Testis (tissue), 3 donors: ENCODE measurements around the gene UFSP2. TPM values are rescaled to one million over a fixed set of nuclear protein-coding genes. Genes with fewer than 3 reads are reported as not detected.
A peak's percentile ranks its signal among the peaks of the same experiment; 100 is the strongest.

Source experiments
- DNase-seq: peaks from one replicate; pipeline ENCODE4 v3.0.0-alpha.2; 2019
- H3K27ac ChIP-seq, 2 donors: fragments of 200-600 bp; sonication (generic); one replicate each; pipeline ENCODE4 v1.5.1; 2019
- H3K27me3 ChIP-seq: fragments of 200-600 bp; sonication (generic); one replicate; pipeline ENCODE4 v1.5.1; 2019
- H3K36me3 ChIP-seq: fragments of 200-600 bp; sonication (generic); one replicate; pipeline ENCODE4 v1.5.1; 2017; ENCODE audit warnings: low read depth; ENCODE audit errors: missing control alignments
- H3K4me1 ChIP-seq: fragments of 200-600 bp; sonication (generic); one replicate; pipeline ENCODE4 v1.5.1; 2019
- H3K4me3 ChIP-seq, 2 donors: fragments of 200-600 bp; sonication (generic); one replicate each; pipeline ENCODE4 v1.5.1; 2017 to 2019
- H3K9me3 ChIP-seq: fragments of 200-600 bp; sonication (generic); one replicate; pipeline ENCODE4 v1.5.1; 2017
- CTCF ChIP-seq, 3 experiments: fragments of 450-650 bp in 2 of 3; fragments of 200-600 bp in 1 of 3; sonication (generic) in 1 of 3; IDR thresholded peaks; one replicate each; pipeline ENCODE4 v1.5.1; 2016 to 2019; ENCODE audit warnings: antibody characterized with exemption in 3 of 3, mild to moderate bottlenecking in 2 of 3, moderate library complexity in 1 of 3
- POLR2A ChIP-seq: fragments of 450-650 bp; IDR thresholded peaks from one replicate; pipeline ENCODE4 v1.6.1; 2017; ENCODE audit warnings: antibody characterized with exemption, mild to moderate bottlenecking, moderate library complexity
- WGBS, 2 donors: methylation state at CpG; one replicate each; pipeline ENCODE4 v1.1.5; 2018; 5-methylcytosine and 5-hydroxymethylcytosine counted together
- intact Hi-C: fragments of 100-400 bp; cut with DNase I; formaldehyde crosslinking; loops from one replicate; pipeline ENCODE4 v1.15.1; 2023; ENCODE audit warnings: low total_unique reads
- polyA plus RNA-seq: library from polyadenylated mRNA; stranded (reverse); fragments of 350-450 nt; fragmentation: Illumina TruSeq; extraction: RNeasy Lipid Tissue Mini Kit (QIAGEN cat#74804); gene quantifications from one replicate; pipeline ENCODE4 v1.2.3, GENCODE V29; 2014; ENCODE audit warnings: low read depth, low replicate concordance; ENCODE audit not compliant: insufficient read depth
- total RNA-seq, 2 donors: library from RNA; depleted of rRNA; stranded (reverse); fragments of >200 nt; gene quantifications; one replicate each; pipeline ENCODE4 v1.2.3, GENCODE V29; 2016

The UFSP2 gene
- total and polyA plus RNA-seq, 3 donors from 2014 or later = 64.1 to 73.0 (median 71.3) TPM

- TF ChIP-seq CTCF (IDR thresholded peaks at IDR 0.05) (no peak), POLR2A (no peak)
- 23 to 38% methylated on average over 2 of the region's 2 CpGs for WGBS, 2 donors
- H3K36me3 ChIP-seq = no peaks in the 10 kb centered on the region
- no peak for DNase-seq
- no peak overlapping the region for H3K4me3 ChIP-seq
- H3K4me1 ChIP-seq = no peaks in the 10 kb centered on the region
- peak overlapping the region in 1 of 2 donors; percentile 68 for H3K27ac ChIP-seq
- no peaks in the 10 kb centered on the region for H3K27me3 ChIP-seq
- no peaks in the 10 kb centered on the region for H3K9me3 ChIP-seq
- intact Hi-C loops = loop anchor here (5.0 kb wide), 1 partner anchor 191 kb away; the partner anchor contains the start of gene SNX25
Measured at GRCh38 chr4:185398618-185399017, 27.1 kb downstream of the UFSP2 start.

- intact Hi-C loops = loop anchor here (5.0 kb wide), 1 partner anchor 190 kb away; the partner anchor contains the start of gene SNX25
Measured at GRCh38 chr4:185396724-185397385, 28.9 kb downstream of the UFSP2 start, which contains the start of gene ANKRD37. TSS of gene ANKRD37 (plus strand) at chr4:185396841. CDS start at chr4:185396924, 83 bp downstream.

GRCh38 chr4:185395956-185396723 is 29.6 kb downstream of the UFSP2 start:
- H3K4me1 ChIP-seq = no peaks in the 10 kb centered on the region

More at GRCh38 chr4:185396724-185397385, 28.9 kb downstream of the UFSP2 start, which contains the start of gene ANKRD37:
- Histone ChIP-seq H3K27ac (peak within 1 kb of the TSS; percentile 97), H3K36me3 (no peaks in the 10 kb centered on the region), H3K4me3 (peak within 1 kb of the TSS; percentile 65 to 80), H3K27me3 (no peaks in the 10 kb centered on the region), H3K9me3 (no peaks in the 10 kb centered on the region), H3K4me1 (no peaks in the 10 kb centered on the region)
- WGBS, 2 donors = 3 to 7% methylated on average over 8 to 26 of the region's 38 CpGs
- no peak for DNase-seq
- TF ChIP-seq POLR2A (no peak), CTCF (IDR thresholded peaks at IDR 0.05) (no peak)

More at GRCh38 chr4:185395956-185396723, 29.6 kb downstream of the UFSP2 start:
- H3K36me3 ChIP-seq = no peaks in the 10 kb centered on the region
- peak overlapping the region; percentile 97 for H3K27ac ChIP-seq
- WGBS, 2 donors = 0% methylated on average over 1 to 78 of the region's 98 CpGs
- peak; percentile 97 for DNase-seq
- H3K9me3 ChIP-seq = no peaks in the 10 kb centered on the region
- peak overlapping the region; percentile 65 to 80 for H3K4me3 ChIP-seq
- H3K27me3 ChIP-seq = no peaks in the 10 kb centered on the region
- intact Hi-C loops = loop anchor here (5.0 kb wide), 1 partner anchor 189 kb away; the partner anchor contains the start of gene SNX25
- TF ChIP-seq CTCF (IDR thresholded peaks at IDR 0.05) (peak in 2 of 3 experiments; percentile 3 to 18), POLR2A (peak; percentile 68)
